Measurements from ENCODE around the gene CASZ1. TPM values are rescaled to one million over a fixed set of nuclear protein-coding genes. Genes with fewer than 3 reads are reported as not detected.

Gene CASZ1
- total and polyA plus RNA-seq, 9 of the 15 experiments (the other 6 are each of a cell fraction or from before 2014, with no cell fraction given) = 0.01 to 4.0 (median 0.76) TPM; not detected in 1

DNA sequence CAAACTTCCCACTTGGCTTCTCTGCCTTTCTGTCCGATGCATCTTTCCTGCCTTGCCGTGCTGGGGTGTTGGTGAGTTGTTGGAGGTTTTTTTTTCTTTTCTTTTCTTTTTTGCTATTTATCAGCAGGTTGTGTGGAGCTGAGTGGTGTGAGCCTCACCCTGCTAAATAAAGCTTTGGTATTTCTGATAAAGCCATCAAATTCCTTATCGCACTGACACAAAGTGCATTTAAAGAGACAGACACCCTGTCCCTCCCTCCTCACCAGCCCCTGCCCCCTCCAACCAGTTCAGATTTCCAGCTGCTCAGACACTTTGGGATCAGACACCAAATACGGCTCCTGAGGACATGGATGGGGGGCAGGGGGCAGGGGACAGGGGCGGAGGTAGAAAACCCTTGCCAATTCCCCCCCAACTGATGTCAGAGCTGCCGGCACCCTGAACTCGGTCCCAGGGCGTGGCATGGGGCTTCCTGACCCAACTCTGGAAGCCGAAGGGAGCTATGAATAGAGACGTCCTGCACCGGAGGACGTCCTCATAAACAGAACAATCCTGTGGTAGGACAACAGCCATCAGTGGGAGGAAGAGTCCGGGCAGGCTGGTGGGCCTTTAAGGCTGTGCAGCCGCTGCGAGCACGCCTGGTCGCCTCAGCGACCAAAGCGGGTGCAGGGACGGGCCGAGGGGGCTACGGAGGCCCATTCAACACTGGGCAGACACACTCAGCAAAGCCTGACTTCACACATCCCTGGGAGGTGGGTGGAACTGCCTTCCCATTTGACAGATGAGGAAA is 79.0 kb downstream of the CASZ1 start (continued):
- TF ChIP-seq PTRF (tag; IDR thresholded peaks at IDR 0.05) = no peak
- TF ChIP-seq CBFA2T3 (IDR thresholded peaks at IDR 0.05) = peak; percentile 67
- no peak for TF ChIP-seq DIDO1 (tag; IDR thresholded peaks at IDR 0.05; ENCODE audit: low read depth)
- TF ChIP-seq ZNF124 (CRISPR knock-in tag; IDR thresholded peaks at IDR 0.05) = no peak
- no peak for TF ChIP-seq TSC22D4 (tag; IDR thresholded peaks at IDR 0.05)
- TF ChIP-seq TCF3 (CRISPR knock-in tag; IDR thresholded peaks at IDR 0.05) = peak; percentile 60
- TF ChIP-seq EP300 (IDR thresholded peaks at IDR 0.05; ENCODE audit: low read length) = peak; percentile 40; the same call in 1 of the 2 replicates
- no peak for TF ChIP-seq EGR1 (conservative IDR thresholded peaks at IDR 0.05)
- TF ChIP-seq RCOR1 (IDR thresholded peaks at IDR 0.05; ENCODE audit: borderline replicate concordance in 1 of 2, low read depth in 2 of 2, low read length in 2 of 2) = peak in 1 of 2 experiments; percentile 75; a peak in 2 of 4 replicates
- TF ChIP-seq BRD9 (IDR thresholded peaks at IDR 0.05; ENCODE audit: low read depth, partially characterized antibody) = no peak
- no peak for TF ChIP-seq TBP (optimal IDR thresholded peaks at IDR 0.05; ENCODE audit: low read depth, low read length)
- TF ChIP-seq CBFB (CRISPR knock-in tag; IDR thresholded peaks at IDR 0.05) = no peak
- no peak for TF ChIP-seq FIP1L1 (IDR thresholded peaks at IDR 0.05; ENCODE audit: low read depth, low read length, poor library complexity, severe bottlenecking)
- no peak for TF ChIP-seq GATA2 (CRISPR knock-in tag; IDR thresholded peaks at IDR 0.05)
- no peak for TF ChIP-seq ATF3 (IDR thresholded peaks at IDR 0.05)
- TF ChIP-seq ATF3 (CRISPR knock-in tag; conservative IDR thresholded peaks at IDR 0.05) = no peak
- TF ChIP-seq, protein P1, sequence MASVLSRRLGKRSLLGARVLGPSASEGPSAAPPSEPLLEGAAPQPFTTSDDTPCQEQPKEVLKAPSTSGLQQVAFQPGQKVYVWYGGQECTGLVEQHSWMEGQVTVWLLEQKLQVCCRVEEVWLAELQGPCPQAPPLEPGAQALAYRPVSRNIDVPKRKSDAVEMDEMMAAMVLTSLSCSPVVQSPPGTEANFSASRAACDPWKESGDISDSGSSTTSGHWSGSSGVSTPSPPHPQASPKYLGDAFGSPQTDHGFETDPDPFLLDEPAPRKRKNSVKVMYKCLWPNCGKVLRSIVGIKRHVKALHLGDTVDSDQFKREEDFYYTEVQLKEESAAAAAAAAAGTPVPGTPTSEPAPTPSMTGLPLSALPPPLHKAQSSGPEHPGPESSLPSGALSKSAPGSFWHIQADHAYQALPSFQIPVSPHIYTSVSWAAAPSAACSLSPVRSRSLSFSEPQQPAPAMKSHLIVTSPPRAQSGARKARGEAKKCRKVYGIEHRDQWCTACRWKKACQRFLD (CRISPR knock-in tag; IDR thresholded peaks at IDR 0.05) = no peak
- TF ChIP-seq, protein P2, sequence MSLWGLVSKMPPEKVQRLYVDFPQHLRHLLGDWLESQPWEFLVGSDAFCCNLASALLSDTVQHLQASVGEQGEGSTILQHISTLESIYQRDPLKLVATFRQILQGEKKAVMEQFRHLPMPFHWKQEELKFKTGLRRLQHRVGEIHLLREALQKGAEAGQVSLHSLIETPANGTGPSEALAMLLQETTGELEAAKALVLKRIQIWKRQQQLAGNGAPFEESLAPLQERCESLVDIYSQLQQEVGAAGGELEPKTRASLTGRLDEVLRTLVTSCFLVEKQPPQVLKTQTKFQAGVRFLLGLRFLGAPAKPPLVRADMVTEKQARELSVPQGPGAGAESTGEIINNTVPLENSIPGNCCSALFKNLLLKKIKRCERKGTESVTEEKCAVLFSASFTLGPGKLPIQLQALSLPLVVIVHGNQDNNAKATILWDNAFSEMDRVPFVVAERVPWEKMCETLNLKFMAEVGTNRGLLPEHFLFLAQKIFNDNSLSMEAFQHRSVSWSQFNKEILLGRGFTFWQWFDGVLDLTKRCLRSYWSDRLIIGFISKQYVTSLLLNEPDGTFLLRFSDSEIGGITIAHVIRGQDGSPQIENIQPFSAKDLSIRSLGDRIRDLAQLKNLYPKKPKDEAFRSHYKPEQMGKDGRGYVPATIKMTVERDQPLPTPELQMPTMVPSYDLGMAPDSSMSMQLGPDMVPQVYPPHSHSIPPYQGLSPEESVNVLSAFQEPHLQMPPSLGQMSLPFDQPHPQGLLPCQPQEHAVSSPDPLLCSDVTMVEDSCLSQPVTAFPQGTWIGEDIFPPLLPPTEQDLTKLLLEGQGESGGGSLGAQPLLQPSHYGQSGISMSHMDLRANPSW (CRISPR knock-in tag; IDR thresholded peaks at IDR 0.05) = no peak
- TF ChIP-seq ZNF224 (CRISPR knock-in tag; IDR thresholded peaks at IDR 0.05) = no peak
- no peak for TF ChIP-seq ZNF41 (CRISPR knock-in tag; conservative IDR thresholded peaks at IDR 0.05)
- TF ChIP-seq JUN (IDR thresholded peaks at IDR 0.05; ENCODE audit: borderline replicate concordance, low read depth, low read length) = no peak
- no peak for TF ChIP-seq JUN (CRISPR knock-in tag; IDR thresholded peaks at IDR 0.05; ENCODE audit: borderline replicate concordance)
- TF ChIP-seq TEAD1 (CRISPR knock-in tag; IDR thresholded peaks at IDR 0.05) = 0 out of 4 replicates have a peak, but pooled peaks of 1 of the 2 experiments have one; percentile 15
- no peak for TF ChIP-seq C11orf30 (IDR thresholded peaks at IDR 0.05; ENCODE audit: low read depth)
- TF ChIP-seq BDP1 (IDR thresholded peaks at IDR 0.05; ENCODE audit: insufficient read depth, insufficient read length) = no peak
